Measurements from ENCODE around the gene GK.
"Not testable (repeated sequence)": the region's sequence is repeated elsewhere in the genome, so short reads cannot be mapped to it uniquely, and the experiment has no call there.

Gene GK

GRCh38 chrX:30713061-30713525 is 59.9 kb downstream of the GK start:
- DNase-seq: peak; percentile 57

GRCh38 chrX:30714138-30714537 is 60.9 kb downstream of the GK start:
- DNase-seq: no peak

- no peak for DNase-seq
Measured at GRCh38 chrX:30715976-30716375, 62.8 kb downstream of the GK start.

- no peak for DNase-seq
Measured at GRCh38 chrX:30733852-30734660, 80.8 kb downstream of the GK start.

DNA sequence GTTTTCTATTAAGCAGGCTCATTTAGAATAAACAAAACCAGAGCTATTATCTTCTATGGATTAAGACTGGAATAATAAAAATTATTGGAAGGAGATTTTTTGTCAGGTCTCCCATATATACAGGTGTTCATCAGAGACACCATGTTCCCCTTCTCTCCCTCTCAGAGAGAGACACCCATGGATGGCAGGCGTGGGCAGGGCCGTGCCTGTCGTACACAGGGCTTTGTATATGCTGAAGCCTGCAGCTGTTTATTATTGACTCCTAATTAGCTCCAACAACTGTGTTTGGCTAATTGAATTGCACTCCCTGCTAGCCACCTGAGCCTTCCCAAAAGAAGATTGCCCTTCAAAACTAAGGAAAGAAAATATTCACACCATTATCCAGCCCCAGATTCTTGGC is 81.6 kb downstream of the GK start:
- no peak for DNase-seq

- peak; percentile 74 for DNase-seq
Measured at GRCh38 chrX:30735839-30736238, 82.6 kb downstream of the GK start.

- no peak for DNase-seq
Measured at GRCh38 chrX:30741545-30741944, 88.3 kb downstream of the GK start.

GRCh38 chrX:30748342-30748960 is 95.2 kb downstream of the GK start:
- DNase-seq: no peak

GRCh38 chrX:30751497-30751896 is 98.3 kb downstream of the GK start:
- no peak for DNase-seq

DNA sequence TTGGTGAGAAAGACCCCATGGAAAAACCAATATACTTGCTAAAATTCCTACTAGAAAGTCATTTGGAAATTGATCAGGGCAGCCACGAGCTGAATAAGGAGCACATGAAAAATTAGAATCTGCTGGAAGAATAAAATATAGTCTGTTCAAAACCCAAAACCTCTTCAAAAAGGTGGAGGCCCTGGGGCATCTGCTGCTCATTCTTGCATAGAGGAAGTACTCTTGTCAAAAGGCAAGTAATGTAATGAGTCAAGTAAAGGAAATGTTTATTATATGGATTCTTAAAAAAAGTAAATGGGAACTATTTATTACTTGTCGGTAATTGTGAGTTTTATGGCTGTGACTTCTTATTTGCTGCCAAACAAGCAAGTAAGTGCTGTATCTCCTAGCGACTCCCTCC is 109.5 kb downstream of the GK start:
- no peak for DNase-seq

- not testable (repeated sequence) for DNase-seq
Measured at GRCh38 chrX:30773764-30774163, 120.5 kb downstream of the GK start.

- no peak for DNase-seq
Measured at GRCh38 chrX:30777575-30777974, 124.4 kb downstream of the GK start.

- DNase-seq: no peak
Measured at GRCh38 chrX:30779453-30780030, 126.3 kb downstream of the GK start.
